ENCODE measurements around the gene MLEC.

The MLEC gene

GRCh38 chr12:120649442-120650232 is 37.3 kb upstream of the MLEC start:
- peak; percentile 4; the same call in 2 of the 3 replicates for ATAC-seq

GRCh38 chr12:120650233-120650690 is 36.7 kb upstream of the MLEC start:
- ATAC-seq: no peak
- TF ChIP-seq ARNTL (CRISPR knock-in tag; IDR thresholded peaks at IDR 0.05; ENCODE audit: borderline replicate concordance, low read depth) (no peak), CSRNP3 (CRISPR knock-in tag; IDR thresholded peaks at IDR 0.05) (no peak), ZNF8 (CRISPR knock-in tag; IDR thresholded peaks at IDR 0.05) (no peak), ZFP3 (CRISPR knock-in tag; IDR thresholded peaks at IDR 0.05) (no peak), TCF4 (CRISPR knock-in tag; IDR thresholded peaks at IDR 0.05; ENCODE audit: borderline replicate concordance) (no peak), ZC3H10 (CRISPR knock-in tag; IDR thresholded peaks at IDR 0.05) (no peak), SNAI2 (CRISPR knock-in tag; IDR thresholded peaks at IDR 0.05) (no peak), PPARA (CRISPR knock-in tag; IDR thresholded peaks at IDR 0.05; ENCODE audit: borderline replicate concordance) (no peak), ESRRG (CRISPR knock-in tag; IDR thresholded peaks at IDR 0.05) (no peak), POU6F1 (CRISPR knock-in tag; IDR thresholded peaks at IDR 0.05; ENCODE audit: borderline replicate concordance, low read depth) (no peak), ZNF70 (CRISPR knock-in tag; IDR thresholded peaks at IDR 0.05) (no peak), ZFP30 (CRISPR knock-in tag; IDR thresholded peaks at IDR 0.05) (no peak), CREB5 (CRISPR knock-in tag; IDR thresholded peaks at IDR 0.05; ENCODE audit: low read depth) (no peak), TOX (CRISPR knock-in tag; IDR thresholded peaks at IDR 0.05; ENCODE audit: borderline replicate concordance) (no peak), ZNF565 (CRISPR knock-in tag; conservative IDR thresholded peaks at IDR 0.05; ENCODE audit: low read depth) (no peak), GLIS3 (CRISPR knock-in tag; IDR thresholded peaks at IDR 0.05) (no peak), PATZ1 (CRISPR knock-in tag; IDR thresholded peaks at IDR 0.05; ENCODE audit: borderline replicate concordance) (no peak), OSR1 (CRISPR knock-in tag; IDR thresholded peaks at IDR 0.05) (no peak)

More at GRCh38 chr12:120649442-120650232, 37.3 kb upstream of the MLEC start:
- TF ChIP-seq TCF4 (CRISPR knock-in tag; IDR thresholded peaks at IDR 0.05; ENCODE audit: borderline replicate concordance) (no peak), ZC3H10 (CRISPR knock-in tag; IDR thresholded peaks at IDR 0.05) (no peak), POU6F1 (CRISPR knock-in tag; IDR thresholded peaks at IDR 0.05; ENCODE audit: borderline replicate concordance, low read depth) (no peak), TSHZ2 (CRISPR knock-in tag; IDR thresholded peaks at IDR 0.05) (no peak)

All from SK-N-SH treated with all-trans-retinoic acid at 6 μM for 48 hours (cell line).